Activated naive CD8-positive, alpha-beta T cell (primary cell): ENCODE results near the gene PTPRN2.
"Not testable (repeated sequence)": the region's sequence is repeated elsewhere in the genome, so short reads cannot be mapped to it uniquely, and the experiment has no call there.

Source experiments
- H3K27ac Mint-ChIP-seq: one replicate; pipeline ENCODE4 v1.8.0; 2021; ENCODE audit warnings: mixed read lengths
- H3K27me3 Mint-ChIP-seq: one replicate; pipeline ENCODE4 v1.8.0; 2021; ENCODE audit warnings: mixed read lengths
- H3K36me3 Mint-ChIP-seq: one replicate; pipeline ENCODE4 v1.8.0; 2021; ENCODE audit warnings: mixed read lengths
- H3K4me1 Mint-ChIP-seq: one replicate; pipeline ENCODE4 v1.8.0; 2021; ENCODE audit warnings: low read depth, mixed read lengths
- H3K4me3 Mint-ChIP-seq: one replicate; pipeline ENCODE4 v1.8.0; 2021; ENCODE audit warnings: mild to moderate bottlenecking, mixed read lengths
- H3K9me3 Mint-ChIP-seq: one replicate; pipeline ENCODE4 v1.8.0; 2021; ENCODE audit warnings: low read depth, mixed read lengths

The PTPRN2 gene

DNA sequence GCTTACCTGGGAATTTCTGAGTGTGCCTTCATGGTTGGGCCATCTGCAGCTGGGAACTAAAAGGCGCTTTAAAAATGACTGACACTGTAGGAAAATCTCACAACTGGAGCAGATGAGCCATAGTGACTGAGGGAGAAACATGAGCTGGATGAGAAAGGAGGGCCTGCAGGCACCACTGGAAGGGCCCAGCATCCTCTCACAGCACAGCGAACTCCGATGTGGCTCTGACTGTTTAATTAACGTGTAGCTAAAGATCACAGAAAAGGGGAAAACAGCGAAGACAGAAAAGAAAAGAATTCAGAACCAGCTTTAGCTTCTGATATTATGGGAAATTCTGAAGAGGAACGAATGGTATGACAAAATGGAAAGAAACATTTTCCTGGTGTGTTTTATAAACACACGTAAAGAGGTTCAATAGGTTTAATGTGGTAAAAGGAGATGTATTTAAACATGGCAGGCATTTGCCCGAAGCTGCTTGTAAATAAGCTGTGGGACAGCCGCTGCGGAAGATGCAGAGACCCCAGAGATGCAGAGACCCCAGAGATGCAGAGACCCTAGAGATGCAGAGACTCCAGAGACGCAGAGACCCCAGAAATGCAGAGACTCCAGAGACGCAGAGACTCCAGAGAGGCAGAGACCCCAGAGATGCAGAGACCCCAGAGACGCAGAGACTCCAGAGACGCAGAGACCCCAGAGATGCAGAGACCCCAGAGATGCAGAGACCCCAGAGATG is 534.3 kb downstream of the PTPRN2 start:
- Mint-ChIP-seq H3K27me3 (peaks cover 2% of the 10 kb centered on the region), H3K9me3 (no peaks in the 10 kb centered on the region), H3K4me3 (no peak overlapping the region), H3K4me1 (no peaks in the 10 kb centered on the region), H3K27ac (no peak overlapping the region), H3K36me3 (no peaks in the 10 kb centered on the region)

DNA sequence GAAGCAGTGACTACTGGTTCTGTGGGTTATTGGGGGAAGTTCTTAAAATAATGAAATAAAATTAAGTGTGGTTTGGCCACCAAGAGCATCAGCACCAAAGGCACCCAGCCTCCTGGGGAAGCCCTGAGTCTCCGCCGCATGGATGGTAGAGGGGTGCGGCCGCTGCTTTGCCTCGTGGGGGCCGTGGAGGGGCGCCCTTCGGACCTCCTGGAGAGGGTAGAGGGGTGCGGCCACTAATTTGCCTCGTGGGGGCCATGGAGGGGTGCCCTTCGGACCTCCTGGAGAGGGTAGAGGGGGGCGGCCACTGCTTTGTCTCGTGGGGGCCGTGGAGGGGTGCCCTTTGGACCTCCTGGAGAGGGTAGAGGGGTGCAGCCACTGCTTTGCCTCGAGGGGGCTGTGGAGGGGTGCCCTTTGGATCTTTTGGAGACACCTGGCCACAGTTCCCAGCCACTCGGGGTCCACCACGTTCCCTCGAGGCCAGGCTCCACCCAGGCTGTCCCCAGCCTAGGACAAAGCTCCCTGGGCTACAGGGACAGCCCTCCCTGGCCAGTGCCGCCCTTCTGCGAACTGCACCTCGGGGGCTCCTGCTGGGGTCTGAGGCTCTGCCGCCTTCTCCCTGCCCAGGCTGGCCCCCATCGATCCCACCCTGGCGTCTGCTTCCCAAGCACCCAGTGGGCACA is 535.1 kb downstream of the PTPRN2 start:
- Mint-ChIP-seq H3K27ac (no peak overlapping the region), H3K36me3 (no peaks in the 10 kb centered on the region), H3K4me1 (no peaks in the 10 kb centered on the region), H3K4me3 (no peak overlapping the region), H3K9me3 (no peaks in the 10 kb centered on the region), H3K27me3 (peaks cover 2% of the 10 kb centered on the region)

DNA sequence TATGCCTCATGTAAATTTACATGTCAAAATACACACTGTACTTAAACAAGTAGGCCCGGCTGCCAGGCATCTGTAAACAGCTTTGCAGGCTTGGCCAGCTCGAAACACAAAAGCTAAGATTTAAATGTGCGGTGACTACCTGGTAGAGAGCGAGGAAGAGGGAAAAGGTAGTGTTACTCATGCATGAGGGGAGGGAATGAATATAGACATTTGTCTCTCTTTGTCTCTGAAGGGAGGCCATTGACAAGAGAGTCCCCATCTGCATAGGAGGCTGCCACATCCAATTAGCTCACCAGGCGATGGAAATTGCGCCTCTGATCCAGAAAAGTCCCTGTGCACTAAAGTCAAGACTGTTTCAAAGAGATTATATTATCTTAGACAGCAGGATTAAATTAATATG is 535.8 kb downstream of the PTPRN2 start:
- no peaks in the 10 kb centered on the region for H3K4me1 Mint-ChIP-seq
- H3K27ac Mint-ChIP-seq = no peak overlapping the region
- H3K36me3 Mint-ChIP-seq = no peaks in the 10 kb centered on the region
- no peak overlapping the region for H3K4me3 Mint-ChIP-seq
- H3K9me3 Mint-ChIP-seq = no peaks in the 10 kb centered on the region
- peaks cover 2% of the 10 kb centered on the region for H3K27me3 Mint-ChIP-seq

DNA sequence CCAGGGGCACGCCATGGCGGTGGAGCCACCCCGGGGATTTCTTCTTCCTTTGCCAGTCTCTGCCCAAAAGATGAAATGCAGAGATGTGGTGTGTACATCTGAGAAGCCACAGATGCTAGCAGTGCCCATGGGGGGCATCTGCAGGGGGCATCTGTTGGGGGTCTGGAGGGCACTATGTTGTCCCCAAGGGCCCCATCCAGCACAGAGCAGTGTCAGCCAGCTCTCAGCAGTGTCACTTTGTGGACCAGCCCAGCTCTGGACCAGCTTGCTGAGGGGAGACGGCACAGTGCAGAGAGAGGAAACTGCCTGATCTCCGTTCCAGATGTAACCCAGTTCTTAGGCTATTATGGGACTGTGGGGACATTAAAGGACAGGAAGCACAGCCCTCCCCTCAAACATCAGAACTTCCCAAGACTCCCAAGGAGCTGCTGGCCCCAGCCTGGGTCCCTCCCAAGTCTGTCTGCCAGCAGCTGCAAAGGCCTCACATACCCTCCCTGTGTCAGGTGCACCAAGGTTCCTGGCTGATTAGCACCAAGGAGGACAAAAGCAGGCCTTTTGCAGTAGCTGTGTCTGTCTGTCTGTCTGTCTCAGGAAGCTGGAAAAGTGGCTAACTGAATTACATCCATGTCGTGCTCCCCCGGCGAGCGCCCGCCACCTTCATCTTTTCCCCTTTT is 536.5 kb downstream of the PTPRN2 start:
- peaks cover 2% of the 10 kb centered on the region for H3K27me3 Mint-ChIP-seq
- H3K4me3 Mint-ChIP-seq = no peak overlapping the region
- H3K9me3 Mint-ChIP-seq = no peaks in the 10 kb centered on the region
- no peaks in the 10 kb centered on the region for H3K36me3 Mint-ChIP-seq
- H3K27ac Mint-ChIP-seq = no peak overlapping the region
- no peaks in the 10 kb centered on the region for H3K4me1 Mint-ChIP-seq

DNA sequence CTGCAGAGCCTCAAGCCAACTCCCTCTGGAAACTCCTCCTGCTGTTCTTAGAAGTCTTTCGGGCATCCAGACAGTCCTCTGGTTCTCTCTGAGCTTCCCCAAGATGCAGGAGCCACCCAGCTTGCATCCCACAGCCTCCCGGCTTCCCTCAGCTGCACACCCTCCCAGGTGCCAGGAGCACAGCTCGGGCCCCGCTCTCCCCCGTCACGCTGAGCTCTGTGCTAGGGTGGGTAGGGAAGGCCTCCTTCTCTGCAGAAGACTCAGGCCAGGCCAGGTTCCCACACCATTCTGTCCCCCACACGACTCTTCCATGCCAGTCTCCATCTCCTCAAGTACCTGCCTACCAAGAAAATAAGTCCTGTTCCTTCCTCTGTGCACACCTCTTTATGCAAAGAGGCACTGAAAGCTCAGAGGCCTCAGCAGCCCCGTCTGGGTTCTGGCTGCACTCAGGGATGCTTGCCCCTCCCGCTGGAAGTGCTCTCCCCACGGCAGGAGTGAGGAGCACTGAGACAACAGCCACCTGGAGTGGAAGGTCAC is 537.1 kb downstream of the PTPRN2 start:
- H3K27me3 Mint-ChIP-seq = peaks cover 2% of the 10 kb centered on the region
- H3K4me3 Mint-ChIP-seq = no peak overlapping the region
- H3K4me1 Mint-ChIP-seq = no peaks in the 10 kb centered on the region
- H3K36me3 Mint-ChIP-seq = no peaks in the 10 kb centered on the region
- no peaks in the 10 kb centered on the region for H3K9me3 Mint-ChIP-seq
- no peak overlapping the region for H3K27ac Mint-ChIP-seq

DNA sequence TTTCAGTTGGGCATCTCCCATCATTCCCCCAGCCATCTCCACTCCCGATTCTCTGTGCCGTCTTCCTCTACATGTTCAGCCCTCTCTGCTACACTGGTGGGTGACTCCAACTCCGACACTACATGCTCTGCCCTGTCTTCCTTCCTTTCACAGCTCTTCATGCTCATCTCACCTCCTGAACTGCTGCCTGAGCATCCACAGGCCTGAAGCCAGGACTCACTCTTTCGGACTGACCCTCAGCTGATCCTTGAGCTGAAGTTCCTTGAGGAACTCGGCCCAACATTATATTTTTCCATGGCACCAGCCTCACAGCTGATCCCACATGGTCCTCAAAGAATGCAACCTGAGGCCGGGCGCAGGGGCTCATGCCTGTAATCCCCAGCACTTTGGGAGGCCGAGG is 538.4 kb downstream of the PTPRN2 start:
- Mint-ChIP-seq H3K36me3 (no peaks in the 10 kb centered on the region), H3K4me1 (no peaks in the 10 kb centered on the region), H3K9me3 (no peaks in the 10 kb centered on the region), H3K27ac (no peak overlapping the region), H3K27me3 (peaks cover 2% of the 10 kb centered on the region), H3K4me3 (no peak overlapping the region)

DNA sequence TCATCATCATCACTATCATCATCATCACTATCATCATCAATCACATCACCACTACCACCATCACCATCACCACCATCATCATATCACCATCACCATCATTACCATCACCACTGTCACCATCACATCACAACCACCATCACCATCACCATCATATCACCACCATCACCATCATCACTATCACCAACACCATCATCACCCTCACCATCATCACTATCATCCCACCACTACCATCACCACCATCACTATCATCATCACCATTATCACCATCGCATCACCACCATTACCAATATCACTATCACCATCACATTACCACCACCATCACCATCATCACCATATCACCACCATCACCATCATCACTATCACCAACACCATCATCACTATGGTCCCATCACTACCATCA is 539.1 kb downstream of the PTPRN2 start:
- H3K9me3 Mint-ChIP-seq = no peaks in the 10 kb centered on the region
- peaks cover 2% of the 10 kb centered on the region for H3K27me3 Mint-ChIP-seq
- H3K27ac Mint-ChIP-seq = no peak overlapping the region
- H3K4me1 Mint-ChIP-seq = no peaks in the 10 kb centered on the region
- no peak overlapping the region for H3K4me3 Mint-ChIP-seq
- no peaks in the 10 kb centered on the region for H3K36me3 Mint-ChIP-seq

DNA sequence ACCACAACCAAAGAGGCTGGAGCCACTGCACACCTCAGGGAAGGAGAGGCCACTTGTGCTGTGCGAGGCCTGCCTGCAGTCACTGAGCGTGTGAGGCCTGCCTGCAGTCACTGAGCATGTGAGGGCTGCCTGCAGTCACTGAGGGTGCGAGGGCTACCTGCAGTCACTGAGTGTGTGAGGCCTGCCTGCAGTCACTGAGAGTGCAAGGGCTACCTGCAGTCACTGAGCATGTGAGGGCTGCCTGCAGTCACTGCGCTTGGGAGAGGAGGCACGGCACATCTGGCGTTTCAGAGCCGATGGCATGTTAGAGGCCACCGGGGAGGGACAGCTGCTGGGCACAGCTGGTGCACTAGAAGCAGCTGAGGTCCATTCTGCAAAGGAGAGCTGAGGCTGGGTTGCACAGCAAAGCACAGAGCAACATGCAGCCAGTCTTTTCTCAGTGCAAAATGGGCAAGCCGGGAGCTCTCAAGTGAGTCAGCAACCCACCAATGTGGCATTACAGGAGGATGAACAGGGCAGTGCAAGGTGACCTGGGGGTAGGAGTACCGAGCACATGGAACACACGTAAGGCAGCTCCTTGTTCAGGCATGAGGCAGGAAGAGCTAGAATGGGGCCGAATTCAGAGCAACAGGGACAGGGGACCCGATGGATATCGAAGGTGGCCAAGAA is 540.1 kb downstream of the PTPRN2 start:
- Mint-ChIP-seq H3K36me3 (no peaks in the 10 kb centered on the region), H3K4me1 (no peaks in the 10 kb centered on the region), H3K27ac (no peak overlapping the region), H3K4me3 (no peak overlapping the region), H3K9me3 (no peaks in the 10 kb centered on the region), H3K27me3 (peaks cover 2% of the 10 kb centered on the region)

DNA sequence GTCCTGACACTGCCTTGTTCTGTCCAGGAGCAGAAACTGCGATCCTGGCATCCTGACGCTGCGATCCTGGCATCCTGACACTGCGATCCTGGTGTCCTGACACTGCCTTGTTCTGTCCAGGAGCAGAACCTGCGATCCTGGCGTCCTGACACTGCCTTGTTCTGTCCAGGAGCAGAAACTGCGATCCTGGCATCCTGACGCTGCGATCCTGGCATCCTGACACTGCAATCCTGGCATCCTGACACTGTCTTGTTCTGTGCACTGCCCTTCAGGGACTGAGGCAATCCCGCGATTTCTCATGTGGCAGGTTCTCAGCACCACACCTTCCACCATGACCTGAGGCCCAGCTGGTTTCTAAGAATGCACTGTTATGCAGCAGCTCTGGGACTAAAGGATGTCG is 541.4 kb downstream of the PTPRN2 start:
- not testable (repeated sequence) for H3K27me3 Mint-ChIP-seq, H3K4me1 Mint-ChIP-seq, H3K27ac Mint-ChIP-seq, H3K36me3 Mint-ChIP-seq, H3K9me3 Mint-ChIP-seq, H3K4me3 Mint-ChIP-seq

DNA sequence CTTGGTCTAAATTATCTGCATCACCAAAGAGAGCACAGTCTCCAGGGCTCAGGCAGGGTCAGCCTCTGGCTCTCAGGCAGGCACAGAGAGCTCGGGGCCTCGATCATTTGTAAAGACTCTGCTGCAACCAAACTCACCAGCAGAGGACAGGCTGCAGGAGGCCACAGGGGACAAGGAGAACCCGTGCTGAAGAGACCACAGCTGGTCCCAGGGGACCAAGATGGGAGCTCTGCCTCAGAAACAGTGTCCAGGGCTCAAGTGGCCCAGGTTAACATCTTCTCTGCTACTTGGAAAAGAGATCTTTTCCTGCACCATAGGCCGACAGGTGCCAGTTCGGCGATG is 543.2 kb downstream of the PTPRN2 start:
- H3K4me3 Mint-ChIP-seq = no peak overlapping the region

DNA sequence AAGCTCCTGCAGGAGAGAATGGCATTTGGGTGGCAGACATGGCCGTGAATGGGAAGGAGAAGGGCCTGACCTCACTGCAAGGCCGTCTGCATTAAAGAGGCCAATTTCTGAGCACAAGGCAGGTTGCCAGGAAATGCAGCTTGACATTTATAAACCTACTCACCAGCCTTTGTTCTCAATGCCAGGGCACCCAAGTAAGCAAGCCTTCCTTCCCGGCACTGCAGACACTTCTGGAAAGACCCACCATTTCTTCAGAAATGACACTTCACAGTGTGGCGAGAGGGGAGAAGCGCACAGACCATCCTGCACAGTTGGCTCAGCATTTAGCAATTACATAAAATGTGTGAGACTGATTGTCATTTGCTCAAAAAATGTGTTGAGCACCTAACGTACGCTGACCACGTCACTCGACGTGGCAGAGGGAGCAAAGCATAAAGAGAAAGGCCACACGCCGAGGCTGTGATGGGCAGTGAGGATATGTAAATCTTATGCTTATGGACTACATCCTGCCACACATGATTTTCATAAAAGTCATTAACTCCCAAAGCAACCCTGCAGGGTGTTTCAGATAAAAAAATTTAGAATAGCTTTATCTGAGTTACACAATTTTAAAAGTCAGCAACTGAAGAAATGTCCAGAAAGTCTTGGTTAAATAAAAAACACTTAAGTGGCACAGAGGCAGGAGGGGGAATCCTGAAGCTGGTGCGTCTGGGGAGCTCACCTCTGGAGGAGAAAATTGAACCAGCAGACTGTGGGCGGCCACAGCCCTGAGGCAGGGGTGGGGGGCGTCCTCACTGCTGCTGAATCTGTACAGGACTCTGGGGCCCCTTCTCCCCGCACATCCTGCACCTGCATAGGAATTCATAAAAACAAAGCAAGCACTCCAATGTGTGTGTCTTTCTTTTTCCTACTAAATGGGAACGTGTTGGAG is 543.8 kb downstream of the PTPRN2 start:
- Mint-ChIP-seq H3K4me3 (no peak overlapping the region), H3K27ac (no peak overlapping the region), H3K4me1 (no peaks in the 10 kb centered on the region), H3K27me3 (peaks cover 1% of the 10 kb centered on the region), H3K9me3 (peaks cover 15% of the 10 kb centered on the region), H3K36me3 (no peaks in the 10 kb centered on the region)

More for the DNA sequence above, 543.2 kb downstream of the PTPRN2 start:
- Mint-ChIP-seq H3K27ac (no peak overlapping the region), H3K4me1 (no peaks in the 10 kb centered on the region), H3K27me3 (peaks cover 1% of the 10 kb centered on the region), H3K36me3 (no peaks in the 10 kb centered on the region), H3K9me3 (peaks cover 9% of the 10 kb centered on the region)

DNA sequence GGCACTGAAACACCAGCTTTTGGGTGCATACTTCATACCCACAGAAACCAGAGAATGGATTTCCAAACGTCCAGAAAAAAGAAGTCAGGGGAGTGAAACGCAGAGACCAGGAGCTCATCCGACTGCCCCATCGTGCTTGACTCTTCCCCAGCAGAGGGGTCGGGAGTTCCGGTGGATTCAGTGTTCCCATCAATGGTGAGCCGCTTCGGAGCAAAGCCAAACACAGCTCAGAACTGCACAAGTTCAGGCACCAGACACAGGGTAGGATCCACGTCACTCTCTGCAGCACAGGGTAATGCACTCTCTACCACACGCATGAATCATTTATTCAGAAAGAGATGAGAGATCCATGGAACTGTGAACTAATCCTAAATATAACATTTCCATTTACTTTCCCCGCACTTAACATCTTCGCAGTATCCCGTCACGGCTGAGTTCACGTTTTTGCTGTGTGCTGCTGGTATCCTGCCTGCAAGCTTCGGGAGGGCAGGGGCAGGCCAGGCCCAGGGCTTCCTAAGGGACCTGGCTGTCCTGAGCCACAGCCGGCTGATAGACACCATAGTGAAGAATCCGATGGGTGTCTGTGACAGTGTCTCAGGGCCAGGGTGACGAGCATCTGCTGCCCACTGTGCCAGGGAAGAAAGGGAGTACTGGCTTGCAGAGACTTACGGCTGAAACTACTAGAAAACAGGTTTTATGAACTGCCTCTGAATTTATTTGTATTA is 545.3 kb downstream of the PTPRN2 start:
- Mint-ChIP-seq H3K27me3 (peaks cover 1% of the 10 kb centered on the region), H3K4me1 (no peaks in the 10 kb centered on the region), H3K4me3 (no peak overlapping the region), H3K9me3 (peaks cover 20% of the 10 kb centered on the region), H3K27ac (no peak overlapping the region), H3K36me3 (no peaks in the 10 kb centered on the region)

DNA sequence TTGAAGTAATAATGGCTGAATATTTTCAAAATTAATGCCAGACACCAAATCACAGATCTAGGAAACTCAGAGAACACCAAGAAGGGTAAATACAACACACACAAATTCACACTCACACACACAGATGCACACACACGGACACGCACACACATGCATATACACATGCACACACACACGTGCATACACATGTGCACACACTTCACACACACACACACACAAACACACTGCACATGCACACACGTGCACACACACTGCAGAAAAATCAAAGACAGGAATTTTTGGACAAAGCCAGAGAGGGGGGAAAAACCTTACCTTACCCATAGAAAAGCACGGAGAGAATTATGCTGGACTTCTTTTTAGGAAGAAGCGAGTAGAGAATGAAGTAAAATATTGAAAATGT is 547.4 kb downstream of the PTPRN2 start:
- Mint-ChIP-seq H3K36me3 (peaks cover under 1% of the 10 kb centered on the region), H3K4me3 (no peak overlapping the region), H3K27me3 (peaks cover 1% of the 10 kb centered on the region), H3K4me1 (no peaks in the 10 kb centered on the region), H3K9me3 (peaks cover 20% of the 10 kb centered on the region), H3K27ac (no peak overlapping the region)

DNA sequence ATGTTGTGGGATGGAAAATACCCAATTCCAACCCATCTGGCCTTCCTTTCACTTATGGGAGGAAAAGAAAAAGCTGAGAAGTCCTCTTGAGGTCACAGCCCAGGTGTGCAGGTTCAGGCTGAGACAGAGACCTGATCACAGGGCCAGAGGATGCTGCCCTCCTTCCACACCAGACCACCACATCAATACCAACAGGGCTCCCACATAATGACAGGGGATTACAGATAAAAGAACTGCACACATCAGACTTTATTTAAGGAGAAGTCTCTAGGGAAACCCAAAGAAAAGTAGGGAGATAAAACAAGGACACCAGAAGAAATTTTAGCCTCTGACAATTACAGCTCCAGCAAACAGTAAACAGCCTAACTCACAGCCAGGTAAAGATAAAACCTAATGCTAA is 548.4 kb downstream of the PTPRN2 start:
- Mint-ChIP-seq H3K4me3 (no peak overlapping the region), H3K36me3 (peaks cover 3% of the 10 kb centered on the region), H3K4me1 (no peaks in the 10 kb centered on the region), H3K27me3 (peaks cover 1% of the 10 kb centered on the region), H3K27ac (no peak overlapping the region), H3K9me3 (peaks cover 20% of the 10 kb centered on the region)
